GM23248 (cell line): ENCODE measurements around the gene RIOK2.

Experiments
- EZH2 ChIP-seq: fragments of 200-600 bp; sonication (generic); IDR thresholded peaks from 2 replicates; pipeline ENCODE4 v1.6.1; 2018; ENCODE audit warnings: antibody characterized with exemption, mild to moderate bottlenecking; ENCODE audit not compliant: insufficient read depth, poor library complexity, severe bottlenecking
- EZH2phosphoT487 ChIP-seq: fragments of 200-600 bp; sonication (generic); IDR thresholded peaks from 2 replicates; pipeline ENCODE4 v1.6.1; 2018; ENCODE audit warnings: antibody characterized with exemption, moderate library complexity, mild to moderate bottlenecking, low read depth; ENCODE audit not compliant: insufficient read depth

- no peak for TF ChIP-seq EZH2
- TF ChIP-seq EZH2phosphoT487 = no peak
Measured at GRCh38 chr5:97225222-97225621, 42.2 kb upstream of the RIOK2 start.
